Omental fat pad (tissue), 4 donors: ENCODE measurements around the gene RAB8A. TPM values are rescaled to one million over a fixed set of nuclear protein-coding genes. Genes with fewer than 3 reads are reported as not detected.

ENCODE experiments used
- ATAC-seq: fragments of 150-250 bp; one replicate; pipeline ENCODE4 v1.9.1; 2016; ENCODE audit warnings: mild to moderate bottlenecking, moderate library complexity; ENCODE audit not compliant: low FRiP score
- DNase-seq: peaks from one replicate; pipeline ENCODE4 v3.0.0-alpha.2; 2019; ENCODE audit warnings: low spot score
- CTCF ChIP-seq, 3 donors: fragments of 450-650 bp; IDR thresholded peaks; one replicate each; pipeline ENCODE4 v1.5.1; 2016 to 2017; ENCODE audit warnings: antibody characterized with exemption in 3 of 3, mild to moderate bottlenecking in 3 of 3, moderate library complexity in 2 of 3
- total RNA-seq, 4 donors: library from RNA; depleted of rRNA; stranded (reverse); fragments of >200 nt; gene quantifications; one replicate each; pipeline ENCODE4 v1.1.0, GENCODE V29; 2016

RAB8A gene
- 10 to 100 TPM; 32.5 to 51.9 (median 40.0) TPM for total RNA-seq

GRCh38 chr19:16111160-16111908, at the start of gene RAB8A:
TSS of gene RAB8A (plus strand) at chr19:16111889. CDS start at chr19:16111902, 13 bp downstream.
- TF ChIP-seq CTCF (IDR thresholded peaks at IDR 0.05) = peak in 2 of 3 donors; percentile 92
- ATAC-seq = peak; percentile 98
- DNase-seq = peak; percentile 97

GRCh38 chr19:16061943-16062342, 49.7 kb upstream of the RAB8A start:
- DNase-seq (no peak), ATAC-seq (no peak)
- no peak for TF ChIP-seq CTCF (IDR thresholded peaks at IDR 0.05)

- TF ChIP-seq CTCF (IDR thresholded peaks at IDR 0.05) = peak in 1 of 3 donors; percentile 66
- DNase-seq = peak; percentile 66
- ATAC-seq = no peak
These were observed 48.9 kb upstream of the RAB8A start for GRCh38 chr19:16062789-16063188.

- DNase-seq (no peak), ATAC-seq (no peak)
- TF ChIP-seq CTCF (IDR thresholded peaks at IDR 0.05) = no peak
These were observed 47.3 kb upstream of the RAB8A start for GRCh38 chr19:16064209-16064889.

GRCh38 chr19:16066611-16067104, 45.0 kb upstream of the RAB8A start:
- TF ChIP-seq CTCF (IDR thresholded peaks at IDR 0.05) = no peak
- no peak for ATAC-seq
- DNase-seq = no peak

GRCh38 chr19:16067205-16067938, 44.3 kb upstream of the RAB8A start:
- no peak for DNase-seq
- no peak for TF ChIP-seq CTCF (IDR thresholded peaks at IDR 0.05)
- ATAC-seq = no peak
